ENCODE measurements around the gene DENND1A. TPM values are rescaled to one million over a fixed set of nuclear protein-coding genes. Genes with fewer than 3 reads are reported as not detected.
"Not testable (repeated sequence)": the region's sequence is repeated elsewhere in the genome, so short reads cannot be mapped to it uniquely, and the experiment has no call there.

DENND1A gene
- total RNA-seq, 1 donor from 2014 or later = 26.3 TPM

DNA sequence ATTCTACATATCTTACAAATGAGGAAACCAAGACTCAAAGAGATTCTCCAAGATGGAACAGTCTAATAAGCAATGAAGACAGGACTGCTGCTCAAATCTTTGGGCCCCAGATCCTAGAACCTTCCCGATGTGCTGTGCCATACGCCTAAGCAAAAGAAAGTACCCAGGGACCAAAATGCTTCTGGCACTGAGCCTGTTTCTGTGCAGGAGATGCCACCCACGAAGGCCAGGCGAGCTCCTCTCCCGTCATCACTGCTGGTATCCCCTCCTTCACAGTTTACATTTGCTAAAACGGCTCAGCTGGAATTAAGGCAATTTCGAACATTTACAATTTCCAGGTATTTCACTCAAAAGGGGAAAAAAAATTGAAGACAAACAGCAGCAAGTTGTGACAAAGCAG is 277.5 kb downstream of the DENND1A start:
- DNase-seq (ENCODE audit: low spot score) = no peak

DNA sequence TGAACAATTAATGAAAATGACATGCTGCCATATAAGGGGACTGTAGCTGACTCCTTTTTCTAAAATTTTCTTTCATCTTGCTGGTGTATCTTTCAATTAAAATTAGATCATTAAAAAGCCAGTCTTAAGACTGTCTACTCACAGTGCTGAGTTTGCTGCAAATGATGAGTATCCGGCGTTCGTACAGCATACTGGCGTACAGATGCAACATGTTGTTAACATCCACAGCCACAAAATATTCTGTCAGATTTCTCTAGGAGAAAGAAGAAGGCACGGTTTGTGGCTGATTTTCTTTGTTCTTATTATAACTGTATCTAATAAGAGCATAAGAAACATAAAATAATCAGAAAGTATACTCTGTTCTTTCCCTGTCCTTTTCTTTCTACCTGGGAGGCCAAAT is 278.1 kb downstream of the DENND1A start:
- no peak for DNase-seq (ENCODE audit: low spot score)

DNA sequence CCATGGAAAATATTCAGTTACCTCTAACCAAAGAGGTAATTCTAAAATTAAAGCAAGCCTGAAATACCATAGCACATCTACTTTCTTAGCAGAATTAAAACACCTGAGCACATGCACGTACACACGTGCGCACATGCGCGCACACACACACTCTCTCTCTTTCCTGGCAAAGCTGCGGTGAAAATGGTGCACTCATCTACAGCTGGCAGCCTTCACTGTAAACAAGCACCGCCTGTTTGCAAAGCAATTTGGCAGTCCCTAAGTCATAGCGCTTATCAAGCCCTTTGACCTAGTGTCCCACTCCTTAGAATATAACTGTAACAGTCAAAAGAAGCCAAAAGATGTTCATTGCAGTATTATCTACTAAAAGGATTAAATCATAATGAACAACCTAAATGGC is 278.7 kb downstream of the DENND1A start:
- no peak for DNase-seq (ENCODE audit: low spot score)

DNA sequence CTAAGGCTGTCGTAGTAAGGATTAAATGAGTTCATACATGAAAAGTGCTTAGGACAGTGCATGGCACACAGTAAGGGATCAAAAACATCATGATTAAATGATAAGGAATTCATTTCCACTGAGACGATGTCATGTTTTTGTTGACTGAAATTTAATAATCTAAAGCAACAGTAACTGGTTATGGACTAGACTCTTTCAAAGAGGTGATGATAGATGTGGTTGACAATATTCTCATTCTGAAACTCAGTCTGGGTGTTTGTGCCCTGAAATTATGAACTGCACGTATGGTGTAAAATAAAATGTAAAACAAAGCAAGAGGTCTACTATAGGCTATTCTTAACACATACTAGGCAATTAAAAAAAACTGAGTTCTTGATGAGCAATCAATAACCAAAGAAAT is 280.0 kb downstream of the DENND1A start:
- DNase-seq (ENCODE audit: low spot score) = no peak

DNA sequence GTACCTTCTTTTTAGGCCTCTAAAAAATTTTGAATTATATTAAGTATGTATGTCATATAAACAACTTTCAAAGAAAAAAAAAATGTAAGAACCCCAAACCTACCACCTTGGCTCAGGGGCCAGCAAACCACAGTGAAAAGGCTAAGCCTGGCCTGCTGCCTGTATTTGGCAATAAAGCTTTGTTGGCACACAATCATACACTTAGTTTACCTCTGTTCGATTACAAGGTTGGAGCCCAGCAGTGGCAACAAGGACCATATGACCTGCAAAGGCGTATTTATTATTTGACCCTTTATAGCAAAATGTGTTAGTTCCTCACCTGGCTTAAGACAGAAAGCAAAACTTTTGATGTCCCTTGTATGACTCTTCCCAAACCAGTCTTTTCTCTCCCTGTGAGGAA is 282.8 kb downstream of the DENND1A start:
- DNase-seq (ENCODE audit: low spot score) = no peak

DNA sequence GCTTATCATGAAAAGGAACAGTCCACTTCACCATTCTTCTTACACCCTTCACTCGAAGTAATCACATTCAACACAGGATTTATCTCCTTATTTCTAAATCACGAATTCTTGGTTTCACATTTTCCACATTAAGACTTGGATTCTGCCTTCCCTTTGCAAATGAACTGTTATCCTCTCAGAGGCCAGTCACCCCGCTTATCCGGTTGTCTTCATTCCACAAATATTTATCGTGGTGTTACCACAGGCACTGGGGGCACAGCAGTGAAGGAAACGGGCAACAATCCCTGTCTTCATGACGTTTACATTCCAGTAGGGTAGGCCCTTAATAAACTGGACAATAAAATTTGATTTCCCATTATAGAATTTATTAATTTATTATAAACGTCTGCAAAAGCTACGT is 284.2 kb downstream of the DENND1A start:
- no peak for DNase-seq (ENCODE audit: low spot score)

DNA sequence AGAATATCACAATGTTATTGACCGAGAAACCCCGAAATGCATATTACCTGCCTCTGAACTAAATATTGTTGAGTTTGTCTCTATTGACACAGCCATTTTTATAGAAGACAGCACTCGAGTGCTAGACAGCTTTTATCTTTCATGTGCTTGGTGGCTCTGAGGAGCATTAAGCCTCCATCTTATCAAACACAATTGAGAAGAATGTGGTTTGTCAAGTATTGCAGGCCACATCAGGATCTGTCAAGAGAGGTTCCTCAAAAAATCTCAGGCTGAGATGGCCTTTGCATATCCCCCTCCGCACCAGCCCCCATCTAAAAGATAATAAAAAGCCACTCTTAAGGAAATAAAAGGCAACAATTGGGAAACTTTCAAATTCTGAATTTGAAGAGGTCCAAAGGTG is 284.8 kb downstream of the DENND1A start:
- DNase-seq (ENCODE audit: low spot score) = no peak

DNA sequence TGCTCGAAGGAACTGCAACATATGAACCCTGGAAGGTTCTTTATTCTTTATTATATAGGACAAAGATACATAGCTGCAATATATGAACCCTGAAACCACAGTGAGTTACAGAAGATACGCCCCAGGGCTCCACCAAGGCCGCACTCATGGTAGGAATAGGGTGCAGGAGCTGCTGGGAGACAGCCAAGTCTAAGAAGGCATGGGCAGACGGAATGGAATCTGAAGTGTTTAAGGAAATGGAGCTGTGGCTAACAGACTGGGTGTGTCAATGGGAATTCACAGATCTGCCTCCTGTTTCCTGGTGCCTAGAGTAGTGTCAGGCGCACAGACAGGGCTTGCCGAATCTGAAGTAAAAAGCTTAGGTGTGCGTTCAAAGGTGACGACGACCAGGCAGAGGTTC is 286.4 kb downstream of the DENND1A start:
- no peak for DNase-seq (ENCODE audit: low spot score)

DNA sequence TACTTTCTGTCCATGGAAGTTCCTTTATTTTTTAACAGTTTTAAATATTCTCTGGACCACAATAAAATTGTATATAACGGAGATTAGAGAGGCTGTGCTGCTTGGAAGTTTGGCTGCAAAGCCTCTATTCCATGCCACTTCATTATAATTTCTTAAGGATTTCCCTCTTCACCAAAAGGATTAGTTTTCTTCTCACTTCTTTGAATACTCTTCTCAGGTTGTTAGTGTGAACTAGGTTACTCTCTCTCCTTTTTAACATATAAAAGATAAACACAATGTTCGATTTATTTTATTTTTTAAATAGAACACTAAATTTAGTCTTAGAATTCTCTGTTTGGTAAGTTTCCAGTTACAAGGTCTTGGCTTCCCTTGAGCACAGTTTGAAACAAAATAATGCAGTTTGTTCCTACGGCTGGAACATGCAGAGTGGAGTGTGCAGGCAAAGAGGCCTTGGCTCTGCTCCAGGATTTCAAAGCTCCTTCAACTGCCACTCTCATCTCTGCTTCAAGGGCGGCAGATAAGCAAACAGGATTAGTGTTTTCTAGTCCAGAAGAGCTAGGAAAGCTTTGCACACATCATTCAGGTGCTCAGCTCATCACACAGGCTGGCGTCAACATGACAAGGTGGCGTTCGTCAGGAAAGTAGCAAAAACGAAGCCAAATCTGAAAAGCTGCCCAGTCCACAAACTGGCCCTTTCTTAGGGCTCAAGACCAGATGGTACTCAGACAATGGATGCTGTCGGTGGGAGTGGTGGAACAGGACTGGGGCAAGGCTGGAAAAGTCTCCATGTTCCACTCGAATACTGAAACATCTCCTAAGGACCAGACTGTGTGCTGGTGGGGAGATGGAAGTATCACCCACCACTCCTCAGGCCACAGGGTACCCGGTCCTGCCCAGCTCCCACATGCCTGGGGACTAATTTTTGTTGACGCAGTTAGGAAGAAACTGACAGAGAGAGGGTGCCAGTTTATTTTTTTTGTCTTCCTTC is 287.3 kb downstream of the DENND1A start:
- peak; percentile 21 for DNase-seq (ENCODE audit: low spot score)

DNA sequence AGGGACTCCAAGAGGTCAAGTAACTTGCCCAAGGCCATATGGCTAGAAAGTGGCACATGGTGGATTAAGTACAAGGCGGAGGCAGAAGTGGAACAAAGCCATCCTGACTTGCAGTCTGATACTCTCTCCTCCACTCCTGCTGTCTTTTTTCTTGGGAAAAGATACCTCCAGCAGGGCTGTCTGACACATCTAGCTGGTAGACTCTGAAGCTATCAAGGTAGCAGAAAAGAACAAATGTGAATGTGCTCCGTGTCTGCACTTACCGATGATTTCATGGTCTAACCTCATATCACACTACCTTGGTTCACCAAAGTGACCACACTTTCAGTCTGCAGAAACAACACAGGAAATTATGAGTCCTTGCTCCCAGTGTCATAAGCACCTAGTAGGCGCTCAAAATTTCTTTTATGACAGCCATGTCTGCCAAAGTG is 289.1 kb downstream of the DENND1A start:
- DNase-seq (ENCODE audit: low spot score) = no peak

DNA sequence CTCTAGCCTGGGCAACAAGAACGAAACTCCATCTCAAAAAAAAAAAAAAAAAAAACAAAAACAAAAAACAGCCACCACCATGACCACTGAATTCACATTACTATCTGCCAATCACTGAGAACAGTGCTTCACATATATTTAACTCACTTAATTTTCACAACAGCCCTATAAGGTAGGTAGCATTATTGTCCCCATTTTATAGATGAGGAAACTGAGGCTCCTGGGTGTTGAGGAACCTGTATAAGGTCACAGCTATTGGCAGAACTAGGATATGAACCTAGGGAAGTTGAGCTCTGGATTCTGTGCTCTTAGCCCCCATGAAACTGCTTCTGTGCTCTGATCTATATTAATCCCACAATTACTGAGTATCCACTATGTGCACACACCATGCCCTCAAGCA is 290.2 kb downstream of the DENND1A start:
- DNase-seq (ENCODE audit: low spot score) = no peak

DNA sequence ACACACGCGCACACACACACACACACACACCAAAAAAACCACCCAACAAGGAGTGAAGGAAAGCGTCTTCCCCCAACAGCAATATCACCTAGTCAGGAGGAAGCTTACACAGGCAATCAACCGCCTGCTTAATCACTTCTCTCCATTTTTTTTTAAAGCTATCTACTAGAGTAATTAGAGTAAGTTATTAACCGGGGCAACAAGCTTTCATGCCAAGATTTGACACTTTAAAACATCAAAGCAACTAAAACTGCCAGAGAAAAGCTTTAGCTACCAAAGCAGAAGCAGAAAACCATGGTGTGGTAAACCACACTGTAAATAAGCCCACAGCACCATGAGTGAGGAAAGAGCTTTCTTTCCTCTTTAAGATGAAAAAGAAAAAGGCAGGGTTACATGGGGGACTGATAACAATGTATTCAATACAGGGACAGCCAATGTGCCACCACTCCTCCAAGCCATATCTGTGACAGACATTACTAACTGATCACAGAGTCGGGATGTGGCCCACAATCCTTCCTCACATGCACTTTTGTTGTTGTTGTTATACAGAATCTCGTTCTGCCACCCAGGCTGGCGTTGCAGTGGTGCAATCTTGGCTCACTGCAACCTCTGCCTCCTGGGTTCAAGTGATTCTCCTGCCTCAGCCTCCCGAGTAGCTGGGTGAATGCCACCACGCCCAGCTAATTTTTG is 291.8 kb downstream of the DENND1A start:
- no peak for DNase-seq (ENCODE audit: low spot score)

DNA sequence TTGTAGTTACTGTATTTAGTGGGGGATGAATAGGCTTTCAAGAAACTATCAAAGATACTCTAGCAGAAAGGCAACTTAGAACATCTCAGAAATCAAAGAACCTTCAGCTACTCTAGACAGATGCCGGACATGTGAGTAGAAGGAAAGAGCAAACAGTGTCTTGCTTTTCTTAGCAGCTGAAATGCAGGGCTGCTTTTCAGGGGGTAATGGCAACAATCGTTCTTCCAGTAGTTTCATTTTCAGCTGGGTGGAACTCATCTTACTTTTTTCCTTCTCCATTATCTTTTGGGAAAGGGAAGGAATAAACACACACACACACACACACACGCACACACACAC is 292.4 kb downstream of the DENND1A start:
- DNase-seq (ENCODE audit: low spot score) = no peak

DNA sequence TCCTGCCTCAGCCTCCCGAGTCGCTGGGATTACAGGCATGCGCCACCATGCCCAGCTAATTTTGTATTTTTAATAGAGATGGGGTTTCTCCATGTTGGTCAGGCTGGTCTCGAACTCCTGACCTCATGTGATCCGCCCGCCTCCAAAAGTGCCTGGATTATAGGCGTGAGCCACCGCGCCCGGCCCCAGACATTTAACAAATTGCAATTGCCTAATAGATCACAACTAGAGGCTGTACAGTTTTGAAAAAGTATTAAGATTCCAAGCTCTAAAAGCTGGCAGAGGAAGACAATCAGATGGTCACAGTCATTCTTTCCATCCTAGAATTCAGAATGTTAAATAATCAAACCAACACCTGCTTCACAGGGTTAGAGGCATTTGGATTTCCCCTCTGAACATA is 293.1 kb downstream of the DENND1A start:
- DNase-seq (ENCODE audit: low spot score) = not testable (repeated sequence)

DNA sequence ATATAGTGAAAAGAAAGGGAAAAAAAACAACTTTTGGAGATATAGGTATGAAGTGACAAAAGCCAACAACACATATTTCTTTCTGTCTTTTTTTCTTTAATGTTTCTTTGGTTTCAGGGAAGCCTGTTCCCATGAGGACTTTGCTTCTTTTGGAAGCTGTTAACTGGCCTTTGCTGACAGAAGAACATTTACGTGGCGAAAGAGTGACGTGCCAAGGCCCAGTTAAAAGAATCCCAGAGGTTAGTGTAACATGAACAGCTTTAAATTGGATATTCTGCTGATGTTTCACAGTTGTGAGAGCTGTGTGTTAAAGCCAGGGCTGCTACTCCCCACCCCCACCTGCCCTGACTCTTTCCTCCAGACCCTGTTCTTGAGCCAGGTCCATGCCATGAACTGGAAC is 298.1 kb downstream of the DENND1A start:
- DNase-seq (ENCODE audit: low spot score) = no peak

DNA sequence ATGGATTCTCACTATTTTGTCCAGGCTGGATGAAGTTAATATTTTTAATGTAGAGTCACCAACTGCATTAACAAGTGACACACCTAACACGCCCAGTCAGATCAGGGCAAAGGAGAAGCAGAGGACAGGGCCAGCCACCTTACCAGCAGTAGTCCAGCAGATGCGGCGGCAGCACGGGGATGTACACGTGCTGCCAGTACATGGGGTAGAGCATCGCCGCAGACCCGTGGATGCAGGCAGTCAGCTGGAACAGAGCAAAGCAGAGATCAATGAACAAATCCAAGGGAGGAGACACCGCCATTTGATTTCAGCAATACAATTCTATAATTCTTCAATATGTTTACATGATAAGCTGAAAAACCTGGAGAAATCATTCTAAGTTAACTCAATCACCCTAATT is 299.7 kb downstream of the DENND1A start:
- DNase-seq (ENCODE audit: low spot score) = no peak

DNA sequence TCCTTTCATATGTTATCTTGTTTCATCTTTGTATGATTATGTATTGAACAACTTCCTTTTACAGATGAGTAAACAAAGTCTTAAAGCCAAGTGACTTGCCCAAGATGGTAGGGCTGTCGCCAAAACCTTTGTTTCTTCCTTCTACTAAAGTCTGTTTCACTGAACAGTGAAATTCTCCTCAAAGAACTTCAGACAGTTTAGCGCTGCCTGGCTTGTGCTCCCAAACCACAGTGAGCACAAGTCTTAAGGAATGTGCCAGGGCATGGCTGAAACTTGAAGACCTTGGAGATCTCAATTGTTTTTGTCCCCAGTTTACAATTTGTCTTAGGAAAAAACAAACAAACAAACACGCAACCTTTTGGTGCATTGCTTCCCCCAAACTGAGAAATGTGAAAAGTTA is 300.4 kb downstream of the DENND1A start:
- no peak for DNase-seq (ENCODE audit: low spot score)

DNA sequence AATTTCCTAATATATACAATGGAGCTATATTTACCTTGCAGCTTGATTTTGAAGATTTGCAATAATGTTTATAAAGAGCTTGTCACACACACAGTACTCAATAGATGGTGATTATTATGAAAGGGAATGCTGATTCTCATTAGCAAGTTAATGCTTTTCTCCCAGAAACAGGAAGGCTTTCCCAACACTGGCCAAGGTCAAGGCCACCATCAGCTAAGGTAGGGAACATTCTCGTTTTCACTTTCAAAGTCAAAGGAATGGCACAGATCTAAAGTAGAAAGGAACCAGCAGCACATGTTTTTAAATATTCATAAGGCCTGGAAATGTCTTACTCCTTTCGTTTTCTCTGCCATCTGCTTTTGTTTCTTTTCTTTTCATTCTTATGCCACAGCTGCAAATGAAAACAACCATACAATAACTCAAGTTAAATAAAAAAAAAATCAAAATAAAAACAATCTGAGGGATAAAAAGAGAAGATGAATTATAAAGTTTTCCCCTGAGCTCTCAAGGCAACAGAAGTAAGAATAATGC is 307.1 kb downstream of the DENND1A start:
- no peak for DNase-seq (ENCODE audit: low spot score)

DNA sequence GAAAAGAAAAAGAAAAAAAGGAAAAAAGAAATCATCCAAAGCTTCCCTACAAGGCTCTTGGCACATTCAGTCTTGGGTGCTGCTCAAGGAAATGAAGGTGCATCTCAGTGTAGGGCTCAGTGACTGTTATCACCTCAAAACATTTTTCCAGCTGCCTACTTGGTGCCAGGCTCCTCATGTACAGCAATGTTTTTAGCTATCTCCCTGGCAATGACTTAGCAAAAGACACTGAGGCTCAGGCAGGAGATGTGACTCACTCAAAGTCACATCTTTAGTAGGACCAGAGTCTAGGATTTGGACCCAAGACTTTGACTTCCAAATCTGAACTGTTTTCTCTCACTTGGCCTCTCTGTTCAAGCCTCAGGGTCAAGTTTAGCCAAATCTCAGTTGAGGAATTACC is 309.7 kb downstream of the DENND1A start:
- no peak for DNase-seq (ENCODE audit: low spot score)

DNA sequence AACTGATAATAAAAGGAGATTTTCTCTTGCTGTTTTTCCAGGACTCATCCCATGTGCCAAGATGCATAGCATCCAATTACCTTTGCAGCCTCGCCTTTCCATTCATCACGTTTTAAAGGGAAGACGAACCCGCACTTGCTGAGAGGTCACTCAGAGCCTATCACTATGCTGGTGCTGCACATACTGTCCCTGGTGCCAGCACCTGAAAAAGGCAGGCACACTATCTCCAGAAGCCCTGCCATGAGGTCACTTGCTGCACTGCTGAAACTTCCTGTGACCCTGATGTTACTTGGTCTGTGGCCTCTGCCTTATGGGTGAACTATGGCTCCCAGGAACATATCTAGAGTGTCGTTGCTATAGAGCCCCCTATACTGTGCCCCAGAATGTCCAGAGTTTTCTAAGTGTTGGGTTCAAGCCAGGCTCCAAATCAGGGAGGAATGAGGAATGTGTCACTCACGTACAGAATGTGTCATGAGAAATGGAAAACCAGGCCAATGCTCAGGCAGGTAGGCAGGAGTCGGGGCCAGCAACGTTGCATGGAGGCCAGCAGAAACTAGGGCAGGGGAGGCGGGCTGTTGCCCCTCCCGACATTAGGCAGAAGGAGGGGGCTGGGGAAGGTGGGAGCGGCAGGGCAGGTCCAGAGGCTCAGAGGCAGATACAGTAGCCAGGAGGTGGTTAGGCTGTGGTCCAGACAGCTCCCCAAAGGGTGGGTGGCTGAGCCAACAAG is 311.8 kb downstream of the DENND1A start:
- no peak for DNase-seq (ENCODE audit: low spot score)

DNA sequence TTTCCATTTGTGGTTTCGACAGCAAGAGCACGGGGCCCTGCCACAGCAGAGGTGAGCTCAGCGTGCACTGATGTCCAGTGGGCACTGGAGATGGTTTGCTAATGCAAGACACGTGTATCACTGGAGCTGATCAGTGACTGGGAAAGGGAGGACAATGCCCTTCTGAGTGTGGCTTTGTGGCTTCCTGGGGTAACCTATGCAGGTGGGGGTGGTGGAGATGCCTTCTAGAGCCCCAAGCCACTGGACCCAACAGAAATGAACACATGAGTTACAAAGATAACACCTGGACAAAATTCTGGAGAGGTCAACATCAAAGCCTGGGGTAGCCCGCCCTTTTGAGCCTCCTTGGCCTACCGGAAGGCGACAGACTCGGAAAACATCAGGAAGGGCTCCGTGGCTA is 312.6 kb downstream of the DENND1A start:
- no peak for DNase-seq (ENCODE audit: low spot score)

DNA sequence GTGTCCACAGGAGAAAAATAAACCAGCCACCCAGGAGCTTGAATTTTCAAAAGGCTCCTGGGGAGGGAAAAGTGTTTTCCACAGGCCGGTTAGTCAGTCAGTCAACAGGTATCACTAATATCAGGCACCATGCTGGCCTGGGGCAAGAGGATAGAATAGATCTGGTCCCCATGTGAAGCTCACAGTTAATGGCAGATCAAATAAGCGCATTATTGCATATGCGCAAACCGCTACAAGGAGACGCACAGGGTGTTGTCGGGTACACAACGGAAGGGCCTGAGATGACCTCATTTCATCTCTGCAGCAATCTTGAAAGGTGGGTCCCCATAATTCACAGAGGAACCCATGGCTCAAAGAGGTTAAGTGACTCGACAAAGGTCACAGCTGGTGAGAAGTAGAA is 313.2 kb downstream of the DENND1A start:
- DNase-seq (ENCODE audit: low spot score) = no peak
